ENCODE results near the gene SGSM1.

Gene SGSM1

GRCh38 chr22:24813861-24814770, 8.1 kb downstream of the SGSM1 start:
- ChIA-PET POLR2A (no interaction called here), CTCF (interaction anchor here (0.9 kb wide), 1 partner anchor 11 kb away, joined by 4 read pairs; no protein-coding TSS in a partner anchor)
- TF ChIP-seq CTCF (IDR thresholded peaks at IDR 0.05; ENCODE audit: insufficient read depth, low read length, missing control alignments): no peak
- H3K4me3 ChIP-seq (ENCODE audit: low read depth, low read length): no peak overlapping the region
- no peak for DNase-seq (ENCODE audit: low read depth, low spot score)

- no peak for DNase-seq (ENCODE audit: low read depth, low spot score)
- ChIA-PET CTCF (interaction anchor here (1.3 kb wide), 1 partner anchor 11 kb away, joined by 3 read pairs; the partner anchor contains the start of gene SGSM1), POLR2A (no interaction called here)
- no peak for TF ChIP-seq CTCF (IDR thresholded peaks at IDR 0.05; ENCODE audit: insufficient read depth, low read length, missing control alignments)
- no peak overlapping the region for H3K4me3 ChIP-seq (ENCODE audit: low read depth, low read length)
Observed at GRCh38 chr22:24816806-24817205, 10.8 kb downstream of the SGSM1 start.

- ChIA-PET CTCF (no interaction called here), POLR2A (no interaction called here)
- DNase-seq (ENCODE audit: low read depth, low spot score): no peak
- no peak for TF ChIP-seq CTCF (IDR thresholded peaks at IDR 0.05; ENCODE audit: insufficient read depth, low read length, missing control alignments)
- no peak overlapping the region for H3K4me3 ChIP-seq (ENCODE audit: low read depth, low read length)
Observed at GRCh38 chr22:24819487-24819886, 13.5 kb downstream of the SGSM1 start.

- H3K4me3 ChIP-seq (ENCODE audit: low read depth, low read length): no peak overlapping the region
- no peak for DNase-seq (ENCODE audit: low read depth, low spot score)
- ChIA-PET POLR2A (no interaction called here), CTCF (no interaction called here)
- TF ChIP-seq CTCF (IDR thresholded peaks at IDR 0.05; ENCODE audit: insufficient read depth, low read length, missing control alignments): no peak
Observed at GRCh38 chr22:24819911-24820461, 14.0 kb downstream of the SGSM1 start.

- TF ChIP-seq CTCF (IDR thresholded peaks at IDR 0.05; ENCODE audit: insufficient read depth, low read length, missing control alignments): no peak
- ChIA-PET POLR2A (no interaction called here), CTCF (no interaction called here)
- DNase-seq (ENCODE audit: low read depth, low spot score): no peak
- H3K4me3 ChIP-seq (ENCODE audit: low read depth, low read length): no peak overlapping the region
Observed at GRCh38 chr22:24822471-24822870, 16.5 kb downstream of the SGSM1 start.

- no peak for DNase-seq (ENCODE audit: low read depth, low spot score)
- TF ChIP-seq CTCF (IDR thresholded peaks at IDR 0.05; ENCODE audit: insufficient read depth, low read length, missing control alignments): no peak
- CTCF ChIA-PET: no interaction called here
- H3K4me3 ChIP-seq (ENCODE audit: low read depth, low read length): no peak overlapping the region
- POLR2A ChIA-PET: no interaction called here
Observed at GRCh38 chr22:24823787-24824186, 17.8 kb downstream of the SGSM1 start.

Data from AG04449 (cell line).